ENCODE results near the gene LEF1. TPM values are rescaled to one million over a fixed set of nuclear protein-coding genes. Genes with fewer than 3 reads are reported as not detected.

Gene LEF1
- total RNA-seq, 1 donor: 0.63 TPM

DNA sequence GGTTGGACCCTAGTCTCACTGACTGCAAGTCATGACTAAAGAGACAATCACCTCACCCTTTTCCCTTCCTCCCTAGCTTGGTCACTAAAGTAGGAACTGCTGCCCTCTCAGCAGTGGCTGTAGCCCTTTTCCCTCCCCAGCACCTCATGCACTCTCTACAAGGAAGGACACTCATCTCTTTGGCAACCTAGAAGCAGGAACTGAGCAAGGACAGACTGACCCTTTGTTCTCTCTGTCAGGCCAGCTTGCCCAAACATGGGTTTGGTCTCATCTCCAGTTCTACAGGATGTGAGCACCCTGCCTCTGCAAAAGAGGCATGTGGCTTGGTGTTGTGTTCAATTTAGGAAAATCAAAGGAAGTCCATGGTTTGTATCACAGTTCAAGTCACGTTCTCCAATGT, 15.8 kb downstream of the LEF1 start:
- DNase-seq (ENCODE audit: low read depth): no peak
- no peak for TF ChIP-seq CTCF (IDR thresholded peaks at IDR 0.05; ENCODE audit: insufficient read depth, low read length)
- no peak overlapping the region for H3K4me3 ChIP-seq (ENCODE audit: low read depth, low read length)

DNA sequence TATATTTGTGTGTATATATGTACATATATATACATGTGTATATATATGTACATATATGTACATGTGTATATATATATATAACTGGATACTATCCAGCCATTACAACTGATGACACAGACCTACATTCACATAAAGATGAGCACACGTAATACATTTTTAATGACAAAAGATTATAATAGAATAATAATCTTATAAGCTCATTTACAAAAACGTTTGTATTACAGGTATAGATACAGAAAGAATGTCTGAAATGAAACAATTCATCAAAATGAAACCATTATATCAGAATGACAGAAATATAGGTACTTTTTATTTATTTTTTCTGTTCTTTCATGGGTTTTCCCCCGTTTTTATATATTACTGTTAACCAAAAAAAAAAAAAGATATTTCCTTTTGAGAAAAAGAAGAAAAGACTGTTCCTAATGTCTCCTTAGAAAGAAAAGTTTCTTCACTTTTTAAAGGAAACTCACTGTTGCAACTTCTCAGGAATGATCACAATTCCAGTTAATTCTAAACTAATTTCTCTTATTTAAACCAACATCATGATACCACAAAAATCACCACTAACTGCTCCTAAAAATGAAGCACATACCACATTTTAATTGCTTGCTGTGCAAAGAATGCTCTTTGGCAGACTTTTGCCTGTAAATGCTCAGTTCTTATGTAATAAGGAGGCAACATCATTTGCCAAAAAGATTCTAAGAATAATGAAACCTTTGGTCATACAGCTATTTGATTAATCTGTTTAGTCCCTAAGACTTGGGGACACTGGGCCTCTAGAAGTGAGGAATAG, 18.9 kb downstream of the LEF1 start:
- peak; percentile 8 for DNase-seq (ENCODE audit: low read depth)
- no peak for TF ChIP-seq CTCF (IDR thresholded peaks at IDR 0.05; ENCODE audit: insufficient read depth, low read length)
- no peak overlapping the region for H3K4me3 ChIP-seq (ENCODE audit: low read depth, low read length)

GRCh38 chr4:108148316-108148715, 20.4 kb downstream of the LEF1 start:
- no peak for DNase-seq (ENCODE audit: low read depth)
- no peak overlapping the region for H3K4me3 ChIP-seq (ENCODE audit: low read depth, low read length)
- TF ChIP-seq CTCF (IDR thresholded peaks at IDR 0.05; ENCODE audit: insufficient read depth, low read length): no peak

- no peak for DNase-seq (ENCODE audit: low read depth)
- no peak for TF ChIP-seq CTCF (IDR thresholded peaks at IDR 0.05; ENCODE audit: insufficient read depth, low read length)
- H3K4me3 ChIP-seq (ENCODE audit: low read depth, low read length): no peak overlapping the region
Measured at GRCh38 chr4:108146819-108147218, 21.9 kb downstream of the LEF1 start.

DNA sequence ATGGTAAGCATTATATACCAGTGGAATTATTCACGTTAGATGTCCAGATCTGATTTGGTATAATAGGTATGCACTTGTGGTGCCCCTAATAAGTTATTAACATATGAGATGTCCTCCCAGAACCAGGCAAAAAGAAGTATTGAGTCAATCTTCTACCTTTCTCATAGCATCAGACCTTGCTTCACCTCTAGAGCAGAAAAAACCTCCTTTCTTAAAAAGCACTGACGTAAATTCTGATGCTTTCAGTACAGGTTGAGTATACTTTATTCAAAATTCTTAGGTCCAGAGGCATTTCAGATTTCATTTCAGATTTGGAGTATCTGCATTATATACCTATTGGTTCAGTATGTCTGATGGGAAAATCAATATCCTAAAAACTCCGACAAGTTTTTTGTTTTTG, 22.4 kb downstream of the LEF1 start:
- no peak for DNase-seq (ENCODE audit: low read depth)
- no peak overlapping the region for H3K4me3 ChIP-seq (ENCODE audit: low read depth, low read length)
- no peak for TF ChIP-seq CTCF (IDR thresholded peaks at IDR 0.05; ENCODE audit: insufficient read depth, low read length)

DNA sequence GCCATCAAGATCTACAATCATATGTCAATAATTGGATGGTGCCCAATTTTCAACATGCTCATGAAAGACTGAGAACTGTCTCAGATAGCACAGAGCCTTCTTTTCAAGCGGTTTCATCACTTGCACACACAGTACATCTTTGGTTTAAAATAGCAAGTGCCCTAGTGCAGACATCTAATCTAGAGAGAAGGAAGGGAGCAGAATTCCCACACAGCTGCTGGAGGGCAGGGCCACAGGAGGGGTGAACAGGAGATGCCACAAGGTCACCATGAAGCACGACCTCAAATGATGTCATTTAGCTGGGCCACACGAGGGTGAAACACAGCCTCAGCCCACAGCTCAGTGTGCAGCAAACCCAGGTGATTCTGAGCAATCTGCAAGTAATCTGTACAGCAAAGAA, 24.3 kb downstream of the LEF1 start:
- no peak for DNase-seq (ENCODE audit: low read depth)
- no peak for TF ChIP-seq CTCF (IDR thresholded peaks at IDR 0.05; ENCODE audit: insufficient read depth, low read length)
- no peak overlapping the region for H3K4me3 ChIP-seq (ENCODE audit: low read depth, low read length)

DNA sequence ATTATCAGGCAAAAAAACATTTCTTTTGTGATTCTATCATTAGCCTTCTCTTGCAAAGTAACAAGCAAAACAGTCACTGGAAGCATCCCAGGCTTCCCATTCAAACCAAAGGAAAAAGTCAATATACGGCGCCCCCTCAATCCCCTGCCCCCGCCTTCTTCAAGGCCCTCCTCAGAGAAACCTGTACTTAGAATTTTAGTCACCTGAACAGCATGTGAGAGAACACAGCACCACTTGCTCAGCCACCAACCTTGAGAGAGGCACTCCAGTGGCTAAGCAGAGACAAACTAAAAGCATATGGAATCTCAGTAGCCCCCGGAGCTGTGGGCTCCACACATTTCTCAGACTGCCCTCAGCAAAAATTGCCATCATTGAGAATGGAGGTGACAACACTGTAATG, 25.2 kb downstream of the LEF1 start:
- TF ChIP-seq CTCF (IDR thresholded peaks at IDR 0.05; ENCODE audit: insufficient read depth, low read length): no peak
- DNase-seq (ENCODE audit: low read depth): no peak
- no peak overlapping the region for H3K4me3 ChIP-seq (ENCODE audit: low read depth, low read length)
